Right lobe of liver (tissue), 4 donors: ENCODE data around the gene NDUFC1.

Experiments used
- POLR2A ChIP-seq: fragments of 450-650 bp; IDR thresholded peaks from one replicate; pipeline ENCODE4 v1.6.1; 2017; ENCODE audit warnings: antibody characterized with exemption, mild to moderate bottlenecking
- TF ChIP-seq, protein P1 (sequence below), 4 donors: fragments of 200-600 bp in 3 of 4; fragments of 450-650 bp in 1 of 4; IDR thresholded peaks; one replicate each; pipeline versions ENCODE4 v1.5.1 to v1.8.0; 2016 to 2022; ENCODE audit warnings: antibody characterized with exemption in 4 of 4, mild to moderate bottlenecking in 2 of 4
- donor health status: DM: no; HTN: no; CAD: no.
- donor health status: DM: no; HTN: no; CAD: no.
- donor health status: DM: no; HTN: yes; CAD: no.

DNA sequence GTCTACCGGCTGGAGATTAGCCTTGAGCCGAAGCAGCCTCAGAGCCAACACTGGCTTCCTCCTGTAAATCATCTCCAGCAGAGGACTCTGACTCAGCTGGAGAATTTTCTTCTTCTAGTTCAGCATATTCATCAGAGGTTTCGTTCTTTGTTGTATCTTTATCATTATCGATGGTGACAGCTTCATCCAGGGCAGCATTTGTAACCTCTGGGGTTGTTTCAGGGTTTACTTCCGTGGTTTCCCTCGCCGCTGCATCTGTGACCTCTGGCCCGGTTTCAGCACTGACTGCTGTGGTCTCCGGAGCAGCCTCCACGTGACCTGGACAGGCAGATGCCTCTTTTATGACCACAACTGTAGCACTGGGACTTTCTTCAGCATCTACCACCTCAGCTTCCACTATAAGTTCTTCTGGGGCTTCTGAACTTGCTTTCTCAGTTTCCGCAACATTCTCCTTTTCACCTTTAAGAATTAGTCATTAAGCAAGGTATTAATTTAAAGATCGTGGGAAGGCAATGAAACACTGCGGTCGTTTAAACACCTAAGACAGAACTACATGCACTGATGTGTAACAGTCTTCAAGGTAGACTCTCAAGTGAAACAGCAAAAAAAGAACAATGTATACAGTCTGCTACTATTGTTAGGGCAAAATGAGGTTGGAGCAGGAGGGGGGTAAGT lies 35.6 kb downstream of the NDUFC1 start:
- TF ChIP-seq, protein P1, sequence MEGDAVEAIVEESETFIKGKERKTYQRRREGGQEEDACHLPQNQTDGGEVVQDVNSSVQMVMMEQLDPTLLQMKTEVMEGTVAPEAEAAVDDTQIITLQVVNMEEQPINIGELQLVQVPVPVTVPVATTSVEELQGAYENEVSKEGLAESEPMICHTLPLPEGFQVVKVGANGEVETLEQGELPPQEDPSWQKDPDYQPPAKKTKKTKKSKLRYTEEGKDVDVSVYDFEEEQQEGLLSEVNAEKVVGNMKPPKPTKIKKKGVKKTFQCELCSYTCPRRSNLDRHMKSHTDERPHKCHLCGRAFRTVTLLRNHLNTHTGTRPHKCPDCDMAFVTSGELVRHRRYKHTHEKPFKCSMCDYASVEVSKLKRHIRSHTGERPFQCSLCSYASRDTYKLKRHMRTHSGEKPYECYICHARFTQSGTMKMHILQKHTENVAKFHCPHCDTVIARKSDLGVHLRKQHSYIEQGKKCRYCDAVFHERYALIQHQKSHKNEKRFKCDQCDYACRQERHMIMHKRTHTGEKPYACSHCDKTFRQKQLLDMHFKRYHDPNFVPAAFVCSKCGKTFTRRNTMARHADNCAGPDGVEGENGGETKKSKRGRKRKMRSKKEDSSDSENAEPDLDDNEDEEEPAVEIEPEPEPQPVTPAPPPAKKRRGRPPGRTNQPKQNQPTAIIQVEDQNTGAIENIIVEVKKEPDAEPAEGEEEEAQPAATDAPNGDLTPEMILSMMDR (IDR thresholded peaks at IDR 0.05) = no peak
- no peak for TF ChIP-seq POLR2A
